Measurements from ENCODE around the gene MRPL38. TPM values are rescaled to one million over a fixed set of nuclear protein-coding genes. Genes with fewer than 3 reads are reported as not detected.

The MRPL38 gene
- total RNA-seq, 2 donors from 2014 or later, result 47.7 to 77.8 TPM

DNA sequence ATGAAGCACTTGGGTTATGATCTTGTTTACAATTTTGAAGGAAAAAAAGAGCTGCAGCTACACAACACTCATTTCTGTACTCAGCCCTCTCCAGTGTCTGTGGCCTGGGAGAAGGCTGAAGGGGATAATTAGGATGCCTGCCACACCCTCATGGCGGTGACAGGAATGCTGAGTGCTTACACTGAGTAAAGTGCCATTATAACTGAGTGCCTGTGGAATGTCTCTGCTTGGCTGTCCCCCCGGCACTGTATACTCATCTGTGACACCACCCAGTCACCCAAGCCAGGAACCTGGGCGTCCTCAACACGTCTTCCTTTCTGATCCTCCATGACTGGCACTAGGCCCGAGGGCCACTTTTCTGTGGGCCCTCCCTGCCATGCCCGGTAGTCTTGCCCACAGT, 3.5 kb upstream of the MRPL38 start:
- Histone ChIP-seq H3K27ac (no peak overlapping the region), H3K4me1 (peaks cover 16% of the 10 kb centered on the region)

DNA sequence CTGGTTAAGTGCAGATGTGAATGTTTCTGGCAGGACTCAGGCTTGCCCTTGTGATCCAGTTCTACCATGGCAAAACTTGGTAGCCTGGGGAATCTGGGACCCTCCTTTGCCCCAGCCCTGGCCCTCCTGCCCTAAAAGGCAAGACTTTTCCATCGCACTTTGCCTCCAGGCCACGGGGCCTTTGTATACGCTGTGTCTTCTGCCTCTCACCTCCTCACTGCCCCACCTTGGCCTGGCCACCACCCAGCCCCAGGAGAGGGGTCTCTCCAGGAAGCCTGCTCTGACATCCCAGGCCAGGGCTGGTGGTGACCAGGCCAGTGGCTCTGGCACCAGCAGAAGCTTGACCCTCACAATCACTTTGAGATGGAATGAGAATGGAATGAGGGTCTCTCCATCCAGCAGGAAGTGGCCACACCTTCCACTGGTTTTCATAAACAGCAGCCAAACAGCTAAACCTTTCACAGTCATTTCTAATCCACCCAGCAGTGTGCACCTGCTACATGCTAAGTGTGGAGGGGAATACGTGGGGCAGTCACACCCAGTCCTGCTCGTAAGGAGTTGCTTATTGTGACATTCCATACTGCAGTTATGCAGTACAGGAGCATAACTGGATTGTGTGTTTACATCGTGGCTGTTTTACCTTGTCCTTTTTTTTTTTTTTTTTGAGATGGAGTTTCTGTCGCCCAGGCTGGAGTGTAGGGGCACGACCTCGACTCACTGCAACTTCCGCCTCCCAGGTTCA, 1.6 kb upstream of the MRPL38 start:
- no peaks in the 10 kb centered on the region for H3K27me3 ChIP-seq
- H3K4me3 ChIP-seq, result no peak overlapping the region
- intact Hi-C loops (cut with DNase I), result loop anchor here (5.0 kb wide), 1 partner anchor 101 kb away; no protein-coding TSS in a partner anchor
- ATAC-seq (no peak), DNase-seq (no peak)
- H3K36me3 ChIP-seq (replicated peaks in 1 of 2; ENCODE audit: insufficient read depth in 1 of 2, low read depth in 2 of 2), result peaks cover 0 to 6% of the 10 kb centered on the region in 2 donors
- H3K27ac ChIP-seq, result peak overlapping the region in 1 of 4 donors; percentile 6
- WGBS, 2 donors, result 88 to 89% methylated on average over 9 to 10 of the region's 10 CpGs
- TF ChIP-seq POLR2A (IDR thresholded peaks at IDR 0.05), result no peak
- TF ChIP-seq, protein P1, sequence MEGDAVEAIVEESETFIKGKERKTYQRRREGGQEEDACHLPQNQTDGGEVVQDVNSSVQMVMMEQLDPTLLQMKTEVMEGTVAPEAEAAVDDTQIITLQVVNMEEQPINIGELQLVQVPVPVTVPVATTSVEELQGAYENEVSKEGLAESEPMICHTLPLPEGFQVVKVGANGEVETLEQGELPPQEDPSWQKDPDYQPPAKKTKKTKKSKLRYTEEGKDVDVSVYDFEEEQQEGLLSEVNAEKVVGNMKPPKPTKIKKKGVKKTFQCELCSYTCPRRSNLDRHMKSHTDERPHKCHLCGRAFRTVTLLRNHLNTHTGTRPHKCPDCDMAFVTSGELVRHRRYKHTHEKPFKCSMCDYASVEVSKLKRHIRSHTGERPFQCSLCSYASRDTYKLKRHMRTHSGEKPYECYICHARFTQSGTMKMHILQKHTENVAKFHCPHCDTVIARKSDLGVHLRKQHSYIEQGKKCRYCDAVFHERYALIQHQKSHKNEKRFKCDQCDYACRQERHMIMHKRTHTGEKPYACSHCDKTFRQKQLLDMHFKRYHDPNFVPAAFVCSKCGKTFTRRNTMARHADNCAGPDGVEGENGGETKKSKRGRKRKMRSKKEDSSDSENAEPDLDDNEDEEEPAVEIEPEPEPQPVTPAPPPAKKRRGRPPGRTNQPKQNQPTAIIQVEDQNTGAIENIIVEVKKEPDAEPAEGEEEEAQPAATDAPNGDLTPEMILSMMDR (IDR thresholded peaks at IDR 0.05), result no peak
- no peaks in the 10 kb centered on the region for H3K9me3 ChIP-seq
- peaks cover 19% of the 10 kb centered on the region for H3K4me1 ChIP-seq

More for the DNA sequence above, 3.5 kb upstream of the MRPL38 start:
- 76 to 77% methylated on average over 5 to 6 of the region's 6 CpGs for WGBS, 2 donors
- ATAC-seq, result no peak
- intact Hi-C loops (cut with DNase I), result loop anchor here (5.0 kb wide), 1 partner anchor 99 kb away; no protein-coding TSS in a partner anchor
- no peak for DNase-seq
- TF ChIP-seq POLR2A (IDR thresholded peaks at IDR 0.05), result no peak
- TF ChIP-seq, protein P1 (IDR thresholded peaks at IDR 0.05), result no peak
- Histone ChIP-seq H3K4me3 (no peak overlapping the region), H3K9me3 (no peaks in the 10 kb centered on the region), H3K36me3 (replicated peaks in 1 of 2; ENCODE audit: insufficient read depth in 1 of 2, low read depth in 2 of 2) (no peaks in the 10 kb centered on the region), H3K27me3 (no peaks in the 10 kb centered on the region)

DNA sequence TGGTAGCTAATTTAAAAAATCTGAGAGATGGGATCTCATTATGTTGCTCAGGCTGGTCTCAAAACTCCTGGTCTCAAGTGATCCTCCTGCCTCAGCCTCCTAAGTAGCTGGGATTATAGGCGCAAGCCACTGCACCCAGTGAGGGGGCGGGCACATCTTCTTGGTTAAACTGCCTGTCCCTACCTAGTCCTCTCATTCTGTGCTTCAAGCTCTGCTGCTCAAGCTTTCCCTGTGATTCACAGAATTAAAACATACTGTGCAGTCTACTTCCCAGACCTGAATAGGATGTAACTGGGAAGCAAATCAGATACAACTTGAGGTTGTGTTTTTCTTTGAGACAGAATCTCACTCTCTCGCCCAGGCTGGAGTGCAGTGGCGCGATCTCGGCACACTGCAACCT, 2.3 kb downstream of the MRPL38 start:
- intact Hi-C loops (cut with DNase I), result no loop called here
- H3K27me3 ChIP-seq, result no peaks in the 10 kb centered on the region
- TF ChIP-seq POLR2A (IDR thresholded peaks at IDR 0.05), result no peak
- TF ChIP-seq, protein P1 (IDR thresholded peaks at IDR 0.05), result no peak
- no peak for ATAC-seq
- peaks cover 8 to 18% of the 10 kb centered on the region in 2 donors for H3K36me3 ChIP-seq (replicated peaks in 1 of 2; ENCODE audit: insufficient read depth in 1 of 2, low read depth in 2 of 2)
- no peak overlapping the region for H3K27ac ChIP-seq
- no peaks in the 10 kb centered on the region for H3K9me3 ChIP-seq
- H3K4me3 ChIP-seq, result no peak overlapping the region
- H3K4me1 ChIP-seq, result peaks cover 20% of the 10 kb centered on the region
- no peak for DNase-seq
- WGBS, 2 donors, result 88% methylated on average over 6 of the region's 6 CpGs

DNA sequence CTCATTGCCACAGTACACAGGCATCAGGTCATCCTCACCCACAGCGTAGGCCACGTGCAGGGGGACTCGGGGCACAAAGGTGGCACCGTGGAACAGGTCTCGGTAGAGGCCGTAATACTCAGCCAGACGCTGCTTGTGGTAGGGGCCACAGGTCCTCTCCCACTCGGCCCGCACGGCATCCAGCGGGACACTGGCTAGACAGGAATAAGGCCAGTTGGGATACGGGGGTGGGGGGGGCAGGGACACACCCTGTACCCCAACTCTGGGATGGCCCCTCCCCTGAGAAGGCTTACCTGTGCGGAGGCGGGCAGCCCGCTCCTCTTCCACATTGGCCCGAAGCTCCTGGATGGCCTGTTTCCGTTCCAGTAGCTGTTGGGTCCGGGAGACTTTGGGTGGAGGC, 3.0 kb downstream of the MRPL38 start:
- Histone ChIP-seq H3K4me1 (peaks cover 26% of the 10 kb centered on the region), H3K36me3 (replicated peaks in 1 of 2; ENCODE audit: insufficient read depth in 1 of 2, low read depth in 2 of 2) (peaks cover 8 to 18% of the 10 kb centered on the region in 2 donors), H3K27me3 (no peaks in the 10 kb centered on the region), H3K4me3 (no peak overlapping the region), H3K27ac (no peak overlapping the region), H3K9me3 (no peaks in the 10 kb centered on the region)
- ATAC-seq, result no peak
- TF ChIP-seq, protein P1 (IDR thresholded peaks at IDR 0.05), result no peak
- TF ChIP-seq POLR2A (IDR thresholded peaks at IDR 0.05), result no peak
- intact Hi-C loops (cut with DNase I), result no loop called here
- DNase-seq, result no peak
- 85 to 88% methylated on average over 16 to 17 of the region's 18 CpGs for WGBS, 2 donors
